ENCODE results near the gene IGF2R. TPM values are rescaled to one million over a fixed set of nuclear protein-coding genes. Genes with fewer than 3 reads are reported as not detected.
A peak's percentile ranks its signal among the peaks of the same experiment; 100 is the strongest.
"Not testable (repeated sequence)": the region's sequence is repeated elsewhere in the genome, so short reads cannot be mapped to it uniquely, and the experiment has no call there.

Gene IGF2R
- total RNA-seq, 1 donor from 2014 or later: 156 TPM

- H3K4me1 ChIP-seq: no peaks in the 10 kb centered on the region
- no peak for DNase-seq
- no peaks in the 10 kb centered on the region for H3K27me3 ChIP-seq (ENCODE audit: low read depth)
- intact Hi-C loops (cut with DNase I): no loop called here
- TF ChIP-seq CTCF (IDR thresholded peaks at IDR 0.05): no peak
- H3K27ac ChIP-seq: no peak overlapping the region
- no peaks in the 10 kb centered on the region for H3K36me3 ChIP-seq
- no peak for ATAC-seq
- H3K4me3 ChIP-seq: no peak overlapping the region
- H3K9me3 ChIP-seq: no peaks in the 10 kb centered on the region
These were observed 168.5 kb downstream of the IGF2R start for GRCh38 chr6:160137130-160137988.

GRCh38 chr6:160137989-160138835, 169.3 kb downstream of the IGF2R start:
- intact Hi-C loops (cut with DNase I): no loop called here
- Histone ChIP-seq H3K27ac (no peak overlapping the region), H3K9me3 (no peaks in the 10 kb centered on the region), H3K4me3 (no peak overlapping the region), H3K36me3 (no peaks in the 10 kb centered on the region), H3K4me1 (no peaks in the 10 kb centered on the region), H3K27me3 (ENCODE audit: low read depth) (no peaks in the 10 kb centered on the region)
- peak; percentile 61 for TF ChIP-seq CTCF (IDR thresholded peaks at IDR 0.05)
- DNase-seq (no peak), ATAC-seq (peak; percentile 47 to 64)

GRCh38 chr6:160138839-160139419, 170.0 kb downstream of the IGF2R start:
- TF ChIP-seq CTCF (IDR thresholded peaks at IDR 0.05): no peak
- H3K4me3 ChIP-seq: no peak overlapping the region
- H3K27me3 ChIP-seq (ENCODE audit: low read depth): no peaks in the 10 kb centered on the region
- no peaks in the 10 kb centered on the region for H3K4me1 ChIP-seq
- no peak overlapping the region for H3K27ac ChIP-seq
- no peaks in the 10 kb centered on the region for H3K9me3 ChIP-seq
- DNase-seq (no peak), ATAC-seq (no peak)
- no peaks in the 10 kb centered on the region for H3K36me3 ChIP-seq
- intact Hi-C loops (cut with DNase I): no loop called here

GRCh38 chr6:160139420-160139851, 170.6 kb downstream of the IGF2R start:
- no peak overlapping the region for H3K27ac ChIP-seq
- TF ChIP-seq CTCF (IDR thresholded peaks at IDR 0.05): no peak
- no peaks in the 10 kb centered on the region for H3K27me3 ChIP-seq (ENCODE audit: low read depth)
- H3K9me3 ChIP-seq: no peaks in the 10 kb centered on the region
- DNase-seq (no peak), ATAC-seq (no peak)
- H3K36me3 ChIP-seq: no peaks in the 10 kb centered on the region
- no peak overlapping the region for H3K4me3 ChIP-seq
- intact Hi-C loops (cut with DNase I): no loop called here
- no peaks in the 10 kb centered on the region for H3K4me1 ChIP-seq

- H3K4me1 ChIP-seq; H3K36me3 ChIP-seq; H3K9me3 ChIP-seq; H3K27ac ChIP-seq; DNase-seq; H3K4me3 ChIP-seq; H3K27me3 ChIP-seq (ENCODE audit: low read depth); intact Hi-C loops (cut with DNase I); ATAC-seq: not testable (repeated sequence)
These were observed 171.6 kb downstream of the IGF2R start for GRCh38 chr6:160140493-160140892.
